MM.1S (cell line): Measurements from ENCODE around the gene RGL2.

Experiments
- DNase-seq: peaks from one replicate; pipeline ENCODE4 v3.0.0-alpha.2; 2015
- H2AFZ ChIP-seq: fragments of 300-600 bp; sonication (generic); 2 replicates; pipeline ENCODE4 v1.6.0; 2016; ENCODE audit warnings: antibody characterized with exemption, low read length
- H3F3A ChIP-seq: fragments of 300-600 bp; sonication (generic); 2 replicates; pipeline ENCODE4 v1.6.1; 2016; ENCODE audit warnings: mild to moderate bottlenecking, antibody characterized with exemption, low read length, moderate library complexity, mixed read lengths; ENCODE audit not compliant: insufficient read depth
- H3K27ac ChIP-seq: fragments of 300-600 bp; sonication (generic); 2 replicates; pipeline ENCODE4 v1.5.1; 2016; ENCODE audit warnings: mild to moderate bottlenecking, low read length
- H3K27me3 ChIP-seq: fragments of 300-600 bp; sonication (generic); replicated peaks from 2 replicates; pipeline ENCODE4 v1.6.0; 2016; ENCODE audit warnings: low read length; ENCODE audit not compliant: insufficient read depth
- H3K36me3 ChIP-seq: fragments of 300-600 bp; sonication (generic); replicated peaks from 2 replicates; pipeline ENCODE4 v1.6.1; 2016; ENCODE audit warnings: mild to moderate bottlenecking, low read length, mixed read lengths; ENCODE audit not compliant: insufficient read depth
- H3K4me1 ChIP-seq: fragments of 300-600 bp; sonication (generic); 2 replicates; pipeline ENCODE4 v1.6.1; 2016; ENCODE audit warnings: low read length, mixed read lengths
- H3K4me2 ChIP-seq: fragments of 300-600 bp; sonication (generic); 2 replicates; pipeline ENCODE4 v1.6.0; 2016; ENCODE audit warnings: low read depth, low read length
- H3K4me3 ChIP-seq: fragments of 300-600 bp; sonication (generic); 2 replicates; pipeline ENCODE4 v1.5.1; 2016; ENCODE audit warnings: low read length, mixed read lengths
- H3K79me2 ChIP-seq: fragments of 300-600 bp; sonication (generic); 2 replicates; pipeline ENCODE4 v1.6.1; 2016; ENCODE audit warnings: mixed run types, low read length, mixed read lengths
- H3K9ac ChIP-seq: fragments of 300-600 bp; sonication (generic); 2 replicates; pipeline ENCODE4 v1.6.1; 2016; ENCODE audit warnings: low read length, mixed read lengths
- H3K9me2 ChIP-seq: fragments of 300-600 bp; sonication (generic); replicated peaks from 2 replicates; pipeline ENCODE4 v1.6.1; 2016; ENCODE audit warnings: mild to moderate bottlenecking, low read length, mixed read lengths; ENCODE audit not compliant: insufficient read depth
- H3K9me3 ChIP-seq: fragments of 300-600 bp; sonication (generic); replicated peaks from 2 replicates; pipeline ENCODE4 v1.6.1; 2016; ENCODE audit warnings: mild to moderate bottlenecking, low read length, mixed read lengths; ENCODE audit not compliant: insufficient read depth
- H4K20me1 ChIP-seq: fragments of 300-600 bp; sonication (generic); 2 replicates; pipeline ENCODE4 v1.6.1; 2016; ENCODE audit warnings: mild to moderate bottlenecking, low read length, moderate library complexity, mixed read lengths; ENCODE audit not compliant: insufficient read depth
- CTCF ChIP-seq: fragments of 300-600 bp; sonication (generic); IDR thresholded peaks from 2 replicates; pipeline ENCODE4 v1.5.1; 2016; ENCODE audit warnings: antibody characterized with exemption, low read length, mixed read lengths
- EZH2 ChIP-seq: fragments of 300-600 bp; sonication (generic); optimal IDR thresholded peaks from 2 replicates; pipeline ENCODE3; 2017; ENCODE audit warnings: low read depth, mild to moderate bottlenecking, antibody characterized with exemption, low read length, mixed read lengths
- EZH2phosphoT487 ChIP-seq: fragments of 300-600 bp; sonication (generic); IDR thresholded peaks from 2 replicates; pipeline ENCODE4 v1.6.1; 2018; ENCODE audit warnings: antibody characterized with exemption, low read length

RGL2 gene

GRCh38 chr6:33299237-33299944 lies 649 bp upstream of the RGL2 start:
- no peaks in the 10 kb centered on the region for H3K27me3 ChIP-seq
- peak overlapping the region; percentile 94 for H3K4me3 ChIP-seq
- H3K36me3 ChIP-seq: no peaks in the 10 kb centered on the region
- H3K79me2 ChIP-seq: peaks cover 18% of the 10 kb centered on the region
- H3K4me2 ChIP-seq: peak overlapping the region; percentile 99
- peak; percentile 76 for TF ChIP-seq CTCF
- no peak for TF ChIP-seq EZH2
- no peak for TF ChIP-seq EZH2phosphoT487
- peak overlapping the region; percentile 96 for H3K9ac ChIP-seq
- H4K20me1 ChIP-seq: no peaks in the 10 kb centered on the region
- peaks cover 25% of the 10 kb centered on the region for H3F3A ChIP-seq
- DNase-seq: peak; percentile 95
- H3K9me2 ChIP-seq: no peaks in the 10 kb centered on the region
- H3K4me1 ChIP-seq: peaks cover 7% of the 10 kb centered on the region
- H2AFZ ChIP-seq: peak overlapping the region; percentile 68
- peak overlapping the region; percentile 96 for H3K27ac ChIP-seq
- H3K9me3 ChIP-seq: no peaks in the 10 kb centered on the region

GRCh38 chr6:33297956-33298772 lies 578 bp downstream of the RGL2 start:
- H3K9me2 ChIP-seq: no peaks in the 10 kb centered on the region
- peak overlapping the region; percentile 94 for H3K4me3 ChIP-seq
- H3K36me3 ChIP-seq: no peaks in the 10 kb centered on the region
- no peaks in the 10 kb centered on the region for H3K27me3 ChIP-seq
- H3K9me3 ChIP-seq: no peaks in the 10 kb centered on the region
- peaks cover 7% of the 10 kb centered on the region for H3K4me1 ChIP-seq
- no peaks in the 10 kb centered on the region for H4K20me1 ChIP-seq
- peak overlapping the region; percentile 99 for H3K4me2 ChIP-seq
- H3K27ac ChIP-seq: peak overlapping the region; percentile 96
- H3K9ac ChIP-seq: peak overlapping the region; percentile 96
- no peak overlapping the region; the same call in 1 of the 2 replicates for H2AFZ ChIP-seq
- DNase-seq: peak; percentile 61
- peaks cover 14% of the 10 kb centered on the region; the same call in 1 of the 2 replicates for H3K79me2 ChIP-seq
- TF ChIP-seq CTCF (peak; percentile 8; the same call in 1 of the 2 replicates), EZH2 (no peak)
- peaks cover 25% of the 10 kb centered on the region for H3F3A ChIP-seq

GRCh38 chr6:33297406-33297955 lies 1.3 kb downstream of the RGL2 start:
- Histone ChIP-seq H3K9ac (peak overlapping the region; percentile 43; the same call in 1 of the 2 replicates), H3K27me3 (no peaks in the 10 kb centered on the region), H4K20me1 (no peaks in the 10 kb centered on the region), H3K4me1 (peaks cover 7% of the 10 kb centered on the region), H3F3A (peaks cover 25% of the 10 kb centered on the region), H3K36me3 (no peaks in the 10 kb centered on the region), H3K4me2 (peak overlapping the region; percentile 56), H2AFZ (no peak overlapping the region; the same call in 1 of the 2 replicates), H3K27ac (0 out of 2 replicates have a peak overlapping the region, but pooled peaks have one; percentile 7), H3K4me3 (peak overlapping the region; percentile 18), H3K79me2 (peaks cover 14% of the 10 kb centered on the region; the same call in 1 of the 2 replicates), H3K9me3 (no peaks in the 10 kb centered on the region), H3K9me2 (no peaks in the 10 kb centered on the region)
- TF ChIP-seq EZH2phosphoT487 (no peak), EZH2 (no peak), CTCF (no peak)
- no peak for DNase-seq
